Esophagus mucosa (tissue), 1 donor: Measurements from ENCODE around the gene SCD. TPM values are rescaled to one million over a fixed set of nuclear protein-coding genes. Genes with fewer than 3 reads are reported as not detected.

Experiments
- ATAC-seq: fragments of 200-7000 bp; cut with Tn5 transposase; one replicate; pipeline ENCODE4 v1.9.1; 2020
- total RNA-seq: library from RNA; stranded (reverse); gene quantifications from one replicate; pipeline ENCODE4 v1.2.4, GENCODE V29; 2023
- donor health status: DM: yes; HTN: yes; CAD: no.

Gene SCD
- total RNA-seq, 1 donor from 2014 or later, result 297 TPM

GRCh38 chr10:100401631-100402328 is 54.7 kb downstream of the SCD start:
- no peak for ATAC-seq

GRCh38 chr10:100403734-100404133 is 56.7 kb downstream of the SCD start:
- no peak for ATAC-seq

DNA sequence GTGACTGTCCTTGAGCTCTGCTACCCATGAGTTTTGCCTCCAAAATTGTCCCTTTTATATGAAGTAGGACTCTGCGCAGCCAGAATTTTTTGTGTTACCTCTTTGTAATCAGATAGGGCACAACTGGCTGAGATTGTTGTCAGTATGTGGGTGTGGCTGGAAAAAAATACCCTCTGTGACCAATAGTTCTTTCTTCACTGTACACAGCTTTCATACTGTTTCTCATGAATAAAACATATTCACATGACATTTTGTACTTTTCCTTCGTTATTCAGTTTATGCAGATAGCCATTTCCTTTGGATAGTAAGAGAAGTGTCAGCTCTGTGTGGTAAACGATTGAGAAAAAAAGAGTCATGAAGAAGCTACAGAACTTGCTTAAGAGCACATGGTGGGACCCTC is 66.1 kb downstream of the SCD start:
- no peak for ATAC-seq

Other genes starting within 250 kb of the SCD start
- 29.5 TPM for gene ERLIN1, start 161.2 kb upstream of the SCD start, total RNA-seq
- 9.7 TPM for gene CHUK, start 117.6 kb upstream of the SCD start, total RNA-seq
- 16.5 TPM for gene CWF19L1, start 79.6 kb upstream of the SCD start, total RNA-seq
- 57.9 TPM for gene BLOC1S2, start 60.6 kb upstream of the SCD start, total RNA-seq
- gene PKD2L1, start 17.0 kb upstream of the SCD start, total RNA-seq, result not detected
- gene WNT8B, start 115.8 kb downstream of the SCD start, total RNA-seq, result not detected
- gene SEC31B, start 172.6 kb downstream of the SCD start, total RNA-seq, result 3.2 TPM
- 144 TPM for gene NDUFB8, start 182.6 kb downstream of the SCD start, total RNA-seq
- 24.5 TPM for gene HIF1AN, start 188.7 kb downstream of the SCD start, total RNA-seq